ENCODE results near the gene VAMP7. TPM values are rescaled to one million over a fixed set of nuclear protein-coding genes. Genes with fewer than 3 reads are reported as not detected.
A peak's percentile ranks its signal among the peaks of the same experiment; 100 is the strongest.

Gene VAMP7
- total and polyA plus RNA-seq, 4 donors, result 22.7 to 38.4 (median 32.8) TPM

DNA sequence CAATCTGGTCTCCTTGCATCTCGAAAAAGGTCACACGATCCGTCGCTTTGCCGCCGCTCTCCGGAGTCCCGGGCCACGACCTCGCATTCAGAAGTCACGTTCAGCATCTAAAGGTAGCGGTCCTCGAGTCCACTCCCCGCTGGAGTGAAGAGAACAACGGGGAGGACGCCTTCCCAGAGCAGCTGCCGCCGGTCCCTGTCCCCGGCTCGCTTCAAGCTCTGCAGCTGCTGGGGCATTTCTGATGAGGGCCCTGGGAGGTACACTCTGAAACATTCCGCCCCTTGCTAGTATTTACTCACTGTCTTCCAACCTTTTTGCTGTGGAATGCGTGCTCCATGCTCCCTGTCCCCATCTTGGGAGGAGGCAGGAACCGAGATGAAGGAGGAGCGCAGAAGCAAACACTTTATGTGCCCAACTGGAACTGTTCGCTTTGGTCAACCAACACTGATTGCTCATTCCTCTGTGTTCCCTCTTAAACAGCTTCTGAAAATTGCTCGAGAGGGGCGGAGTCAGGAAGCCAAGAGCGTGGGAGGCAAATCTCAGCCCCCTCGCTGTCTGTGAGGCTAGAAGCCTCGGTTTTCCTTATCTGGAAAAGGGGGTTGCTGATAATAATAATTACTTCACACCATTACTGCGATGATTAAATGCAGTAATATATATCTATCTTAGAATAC, 6.4 kb upstream of the VAMP7 start:
- no peak overlapping the region for H3K9ac ChIP-seq (ENCODE audit: insufficient read depth in 1 of 2, low read length in 2 of 2)
- 41 to 46% methylated on average over 31 of the region's 31 CpGs for WGBS, 2 donors
- peaks cover 0 to 5% (median 1%) of the 10 kb centered on the region in 4 donors for H3K9me3 ChIP-seq (ENCODE audit: control insufficient read depth in 4 of 4, insufficient read depth in 3 of 4, low read length in 3 of 4)
- H3K4me1 ChIP-seq (ENCODE audit: control insufficient read depth in 5 of 5, insufficient read depth in 5 of 5, low read length in 5 of 5), result peaks cover 0 to 4% (median 0%) of the 10 kb centered on the region in 5 donors
- ATAC-seq (ENCODE audit: insufficient read depth, low FRiP score) (peak; percentile 6), DNase-seq (peak; percentile 6 to 12 (median 9))
- no peak overlapping the region for H3K4me3 ChIP-seq
- H3K27ac ChIP-seq (ENCODE audit: low read depth in 1 of 2, low read length in 1 of 2), result no peak overlapping the region
- H3K27me3 ChIP-seq (ENCODE audit: control insufficient read depth in 3 of 3, insufficient read depth in 3 of 3, low read length in 2 of 3), result peaks cover 0 to 6% (median 0%) of the 10 kb centered on the region in 3 donors
- TF ChIP-seq, protein P1, sequence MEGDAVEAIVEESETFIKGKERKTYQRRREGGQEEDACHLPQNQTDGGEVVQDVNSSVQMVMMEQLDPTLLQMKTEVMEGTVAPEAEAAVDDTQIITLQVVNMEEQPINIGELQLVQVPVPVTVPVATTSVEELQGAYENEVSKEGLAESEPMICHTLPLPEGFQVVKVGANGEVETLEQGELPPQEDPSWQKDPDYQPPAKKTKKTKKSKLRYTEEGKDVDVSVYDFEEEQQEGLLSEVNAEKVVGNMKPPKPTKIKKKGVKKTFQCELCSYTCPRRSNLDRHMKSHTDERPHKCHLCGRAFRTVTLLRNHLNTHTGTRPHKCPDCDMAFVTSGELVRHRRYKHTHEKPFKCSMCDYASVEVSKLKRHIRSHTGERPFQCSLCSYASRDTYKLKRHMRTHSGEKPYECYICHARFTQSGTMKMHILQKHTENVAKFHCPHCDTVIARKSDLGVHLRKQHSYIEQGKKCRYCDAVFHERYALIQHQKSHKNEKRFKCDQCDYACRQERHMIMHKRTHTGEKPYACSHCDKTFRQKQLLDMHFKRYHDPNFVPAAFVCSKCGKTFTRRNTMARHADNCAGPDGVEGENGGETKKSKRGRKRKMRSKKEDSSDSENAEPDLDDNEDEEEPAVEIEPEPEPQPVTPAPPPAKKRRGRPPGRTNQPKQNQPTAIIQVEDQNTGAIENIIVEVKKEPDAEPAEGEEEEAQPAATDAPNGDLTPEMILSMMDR (IDR thresholded peaks at IDR 0.05; ENCODE audit: control extremely low read depth, extremely low read depth), result no peak
- H3K36me3 ChIP-seq (ENCODE audit: control insufficient read depth in 4 of 4, insufficient read depth in 4 of 4, low read length in 4 of 4), result no peaks in the 10 kb centered on the region

DNA sequence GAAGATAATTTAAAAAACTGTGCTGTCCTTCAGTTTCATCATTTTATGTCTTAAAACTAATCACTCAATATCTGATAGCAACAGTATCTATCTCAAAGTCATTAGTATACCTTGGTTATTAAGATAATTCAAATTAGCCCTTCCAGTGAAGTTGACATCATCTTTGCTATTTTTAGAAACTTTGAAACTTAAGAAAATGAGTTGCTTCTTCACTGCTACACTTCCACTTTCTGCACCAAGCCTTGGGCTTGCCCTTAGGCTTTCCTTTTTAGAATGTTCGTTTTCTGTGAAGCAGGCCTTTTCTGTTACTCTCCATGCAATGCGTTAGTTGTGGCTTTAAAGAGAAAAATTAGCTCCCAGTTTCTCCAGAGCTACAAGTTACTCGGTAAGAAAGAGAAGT, 4.4 kb upstream of the VAMP7 start:
- H3K4me3 ChIP-seq, result no peak overlapping the region

DNA sequence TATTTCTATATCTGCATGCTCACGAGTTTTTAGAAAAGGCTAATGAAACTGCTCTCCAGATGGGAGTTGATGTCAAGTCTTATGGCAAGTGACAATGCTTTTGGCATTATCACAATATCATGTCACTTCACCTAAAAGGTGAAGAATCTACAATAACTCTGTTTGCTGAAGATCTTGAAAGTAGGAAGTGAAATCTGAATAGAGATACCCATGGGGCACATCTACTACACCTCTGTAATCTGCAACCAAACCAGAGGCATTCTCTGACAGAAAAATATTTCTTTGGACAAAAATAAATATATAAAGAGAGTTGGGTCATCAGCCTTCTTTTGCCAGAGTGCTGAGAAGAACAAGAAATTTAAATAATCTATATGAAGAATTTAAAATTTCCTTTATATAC, 3.9 kb upstream of the VAMP7 start:
- WGBS, 2 donors, result 33 to 50% methylated on average over 1 of the region's 1 CpG
- TF ChIP-seq, protein P1 (IDR thresholded peaks at IDR 0.05; ENCODE audit: control extremely low read depth, extremely low read depth), result no peak
- Histone ChIP-seq H3K4me3 (no peak overlapping the region), H3K9ac (ENCODE audit: insufficient read depth in 1 of 2, low read length in 2 of 2) (no peak overlapping the region), H3K4me1 (ENCODE audit: control insufficient read depth in 5 of 5, insufficient read depth in 5 of 5, low read length in 5 of 5) (peaks cover 0 to 7% (median 4%) of the 10 kb centered on the region in 5 donors), H3K27me3 (ENCODE audit: control insufficient read depth in 3 of 3, insufficient read depth in 3 of 3, low read length in 2 of 3) (peaks cover 0 to 6% (median 0%) of the 10 kb centered on the region in 3 donors), H3K9me3 (ENCODE audit: control insufficient read depth in 4 of 4, insufficient read depth in 3 of 4, low read length in 3 of 4) (peaks cover 0 to 10% (median 3%) of the 10 kb centered on the region in 4 donors), H3K36me3 (ENCODE audit: control insufficient read depth in 4 of 4, insufficient read depth in 4 of 4, low read length in 4 of 4) (no peaks in the 10 kb centered on the region), H3K27ac (ENCODE audit: low read depth in 1 of 2, low read length in 1 of 2) (no peak overlapping the region)
- DNase-seq (no peak), ATAC-seq (ENCODE audit: insufficient read depth, low FRiP score) (no peak)

More for the DNA sequence above, 4.4 kb upstream of the VAMP7 start:
- Histone ChIP-seq H3K4me1 (ENCODE audit: control insufficient read depth in 5 of 5, insufficient read depth in 5 of 5, low read length in 5 of 5) (peaks cover 0 to 4% (median 0%) of the 10 kb centered on the region in 5 donors), H3K36me3 (ENCODE audit: control insufficient read depth in 4 of 4, insufficient read depth in 4 of 4, low read length in 4 of 4) (no peaks in the 10 kb centered on the region), H3K27ac (ENCODE audit: low read depth in 1 of 2, low read length in 1 of 2) (no peak overlapping the region), H3K27me3 (ENCODE audit: control insufficient read depth in 3 of 3, insufficient read depth in 3 of 3, low read length in 2 of 3) (peaks cover 0 to 6% (median 0%) of the 10 kb centered on the region in 3 donors), H3K9me3 (ENCODE audit: control insufficient read depth in 4 of 4, insufficient read depth in 3 of 4, low read length in 3 of 4) (peaks cover 0 to 10% (median 2%) of the 10 kb centered on the region in 4 donors), H3K9ac (ENCODE audit: insufficient read depth in 1 of 2, low read length in 2 of 2) (no peak overlapping the region)
- 47 to 48% methylated on average over 3 of the region's 3 CpGs for WGBS, 2 donors
- TF ChIP-seq, protein P1 (IDR thresholded peaks at IDR 0.05; ENCODE audit: control extremely low read depth, extremely low read depth), result no peak
- DNase-seq (no peak), ATAC-seq (ENCODE audit: insufficient read depth, low FRiP score) (no peak)
